HepG2 (cell line): ENCODE data around the gene ECEL1. TPM values are rescaled to one million over a fixed set of nuclear protein-coding genes. Genes with fewer than 3 reads are reported as not detected.
"Not testable (repeated sequence)": the region's sequence is repeated elsewhere in the genome, so short reads cannot be mapped to it uniquely, and the experiment has no call there.

Experiments
- ATAC-seq: fragments of 200-7000 bp; cut with Tn5 transposase; 3 replicates; pipeline ENCODE4 v1.9.1; 2020; ENCODE audit warnings: mild to moderate bottlenecking, moderate library complexity
- BruUV-seq: library from RNA; stranded (reverse); fragments of 400-500 nt; replicated peaks from 2 replicates; lab custom pipeline; 2021; lab: Mats Ljungman, UMichigan
- CTCF ChIA-PET: fragments of 300-600 bp; formaldehyde crosslinking; extraction: SDS; loops from one replicate; lab custom pipeline; 2021; ENCODE audit warnings: low total read pairs, inconsistent platforms, low intra/inter-chr PET ratio; lab: Yijun Ruan, JAX
- POLR2A ChIA-PET: fragments of 350-600 bp; sonication (Branson Sonifier 250); formaldehyde crosslinking; loops from one replicate; lab custom pipeline; 2020; ENCODE audit warnings: antibody characterized with exemption, inconsistent platforms; lab: Yijun Ruan, JAX
- DNase-seq: peaks from one replicate; pipeline ENCODE4 v3.0.0-alpha.2; 2015; ENCODE audit warnings: low spot score
- FAIRE-seq: peaks from 3 replicates; lab custom pipeline; 2011; peaks lifted over from hg19 to GRCh38; lab: Jason Lieb, UNC
- H2AFZ ChIP-seq: one replicate; pipeline ENCODE4 v1.6.1; 2011; ENCODE audit warnings: low read length, inconsistent platforms
- H3K27ac ChIP-seq: fragments of 300-600 bp; 3 replicates; pipeline ENCODE4 v1.8.0; 2011; ENCODE audit warnings: mixed run types, mild to moderate bottlenecking, mixed read lengths, low read length, inconsistent platforms; ENCODE audit not compliant: insufficient read depth; ENCODE audit errors: extremely low read length
- H3K27me3 ChIP-seq, 2 experiments: fragments of 200-600 bp in 1 of 2; 2 replicates in 1 of 2; 3 replicates in 1 of 2; pipeline versions ENCODE4 v1.6.0 to v1.8.0; 2011; ENCODE audit warnings: low read length in 2 of 2, mild to moderate bottlenecking in 2 of 2, moderate library complexity in 2 of 2, inconsistent platforms in 1 of 2; ENCODE audit not compliant: insufficient read depth in 2 of 2, control insufficient read depth in 1 of 2
- H3K36me3 ChIP-seq, 2 experiments: fragments of 200-600 bp in 1 of 2; replicated peaks in 1 of 2; 2 replicates in 1 of 2; 3 replicates in 1 of 2; pipeline versions ENCODE4 v1.5.1 to v1.8.0; 2011; ENCODE audit warnings: low read length in 2 of 2, inconsistent platforms in 1 of 2; ENCODE audit not compliant: insufficient read depth in 2 of 2, control insufficient read depth in 1 of 2
- H3K4me1 ChIP-seq: 2 replicates; pipeline ENCODE4 v1.5.1; 2012; ENCODE audit warnings: low read length, inconsistent platforms; ENCODE audit not compliant: insufficient read depth
- H3K4me2 ChIP-seq: 2 replicates; pipeline ENCODE4 v1.6.0; 2011; ENCODE audit warnings: low read depth, low read length, inconsistent platforms
- H3K4me3 ChIP-seq, 3 experiments: fragments of 200-600 bp in 1 of 3; sonication (generic), shearing (Covaris generic) in 1 of 3; replicated peaks in 1 of 3; 2 replicates each; pipeline ENCODE4 v1.5.1; 2011 to 2016; ENCODE audit warnings: low read length in 3 of 3, inconsistent platforms in 2 of 3, low read depth in 2 of 3, mild to moderate bottlenecking in 2 of 3, control low read depth in 1 of 3, mixed read lengths in 1 of 3; ENCODE audit not compliant: insufficient read depth in 1 of 3
- H3K79me2 ChIP-seq: one replicate; pipeline ENCODE4 v1.6.1; 2011; ENCODE audit warnings: low read length, inconsistent platforms; ENCODE audit not compliant: insufficient read depth
- H3K9ac ChIP-seq: 2 replicates; pipeline ENCODE4 v1.6.0; 2011; ENCODE audit warnings: mild to moderate bottlenecking, low read depth, low read length, inconsistent platforms; ENCODE audit not compliant: insufficient read depth
- H3K9me3 ChIP-seq: 2 replicates; pipeline ENCODE4 v1.5.1; 2012; ENCODE audit warnings: mild to moderate bottlenecking, low read length
- H4K20me1 ChIP-seq: 2 replicates; pipeline ENCODE4 v1.6.0; 2011; ENCODE audit warnings: inconsistent platforms, mild to moderate bottlenecking, low read length, moderate library complexity; ENCODE audit not compliant: insufficient read depth
- MED13 ChIP-seq: sonication (generic); formaldehyde crosslinking; IDR thresholded peaks from 2 replicates; pipeline ENCODE4 v1.5.0; 2020; ENCODE audit warnings: missing genetic modification reagents
- WGBS: methylation state at CpG from one replicate; pipeline ENCODE4 v1.1.6; 2017; ENCODE audit warnings: low lambda C conversion rate; 5-methylcytosine and 5-hydroxymethylcytosine counted together
- in situ Hi-C: cut with HindIII; loops from 2 replicates; pipeline ENCODE4 v1.10.0; 2017; ENCODE audit warnings: low pct_unique_long_range_greater_than_20kb; ENCODE audit not compliant: extremely low pct_ligation_motif_present
- intact Hi-C: fragments of 100-400 bp; cut with micrococcal nuclease; formaldehyde crosslinking; loops from one replicate; pipeline ENCODE4 v1.10.0; 2022; ENCODE audit not compliant: unreplicated experiment
- polyA plus RNA-seq, 8 experiments: library from polyadenylated mRNA; depleted of rRNA in 3 of 8; stranded (reverse) in 7 of 8; unstranded in 1 of 8; fragments of >200 nt; fragmentation: Illumina TruSeq in 4 of 8; extraction: Trizol in 4 of 8; gene quantifications; 2 replicates each; pipeline versions ENCODE4 v1.2.1 to v1.2.3, GENCODE V29; 2011 to 2016; ENCODE audit warnings: low read depth in 4 of 8, missing spikeins in 1 of 8, mixed read lengths in 1 of 8; ENCODE audit not compliant: insufficient read depth in 1 of 8
- total RNA-seq, 5 experiments: library from RNA; depleted of rRNA; stranded (reverse); fragments of >200 nt; fragmentation: Illumina TruSeq; extraction: Trizol; gene quantifications; 2 replicates each; pipeline ENCODE4 v1.2.3, GENCODE V29; 2016; ENCODE audit warnings: low read depth in 1 of 5
- TF ChIP-seq, protein P1 (sequence below): IDR thresholded peaks from 2 replicates; pipeline ENCODE4 v1.6.1; 2016; ENCODE audit warnings: mild to moderate bottlenecking, missing biosample characterization, missing genetic modification reagents
- TF ChIP-seq, protein P2 (sequence below): sonication (generic); formaldehyde crosslinking; IDR thresholded peaks from 2 replicates; pipeline ENCODE4 v1.4.0; 2020; ENCODE audit warnings: missing genetic modification reagents
- TF ChIP-seq, protein P3 (sequence below): sonication (generic); formaldehyde crosslinking; IDR thresholded peaks from 2 replicates; pipeline ENCODE4 v1.4.0; 2020; ENCODE audit warnings: missing genetic modification reagents, mild to moderate bottlenecking, borderline replicate concordance
- TF ChIP-seq, protein P4 (sequence below): sonication (generic); formaldehyde crosslinking; IDR thresholded peaks from 2 replicates; pipeline ENCODE4 v1.4.0; 2020; ENCODE audit warnings: missing genetic modification reagents

Gene ECEL1
- total and polyA plus RNA-seq, 2 of the 13 experiments (the other 11 are each of a cell fraction or from before 2014, with no cell fraction given): not detected

GRCh38 chr2:232441922-232442321 is 45.7 kb downstream of the ECEL1 start:
- H3K4me3 ChIP-seq, H3K9me3 ChIP-seq, H3K27ac ChIP-seq, ATAC-seq, DNase-seq, H3K4me2 ChIP-seq, H2AFZ ChIP-seq, H3K36me3 ChIP-seq, H3K9ac ChIP-seq, H4K20me1 ChIP-seq, CTCF ChIA-PET, BruUV-seq, POLR2A ChIA-PET, FAIRE-seq, H3K79me2 ChIP-seq: not testable (repeated sequence)
- Histone ChIP-seq H3K4me1 (peaks cover 15% of the 10 kb centered on the region), H3K27me3 (peaks cover 12 to 27% of the 10 kb centered on the region in 2 experiments; a peak in 4 of 5 replicates)
- intact Hi-C loops (loop anchor here (2.0 kb wide), 1 partner anchor 589 kb away; no protein-coding TSS in a partner anchor), in situ Hi-C loops (loop anchor here (5.0 kb wide), 1 partner anchor 535 kb away; no protein-coding TSS in a partner anchor)
- WGBS: 20% methylated on average over 3 of the region's 10 CpGs

DNA sequence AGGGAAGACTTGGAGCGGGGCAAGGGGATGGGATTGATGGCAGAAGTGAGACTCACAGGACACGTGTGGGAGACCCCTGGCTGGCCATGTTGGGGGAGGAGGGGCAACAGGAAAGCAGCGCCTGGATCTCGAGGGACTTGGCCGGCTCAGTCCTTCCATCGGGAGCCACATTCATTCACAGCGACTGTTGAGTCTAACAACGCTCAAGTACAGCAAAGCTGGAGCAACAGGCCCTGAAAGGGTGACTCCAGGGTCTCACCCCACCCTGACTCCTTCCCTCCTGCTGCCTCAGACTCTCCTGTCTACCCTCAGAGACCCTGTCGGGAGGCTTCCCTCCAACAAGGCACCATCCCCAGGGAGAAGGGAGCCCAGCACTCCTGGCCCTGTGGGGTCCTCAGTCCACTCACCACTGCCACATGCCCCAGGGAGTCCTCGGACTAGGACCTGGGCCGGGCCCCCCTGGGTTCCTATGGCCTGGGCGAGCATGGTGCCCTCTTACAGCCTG is 46.4 kb downstream of the ECEL1 start:
- intact Hi-C loops: loop anchor here (2.0 kb wide), 1 partner anchor 588 kb away; no protein-coding TSS in a partner anchor
- WGBS: 36% methylated on average over 9 of the region's 12 CpGs
- ChIA-PET CTCF (interaction anchor here (0.5 to 2.4 kb wide), 6 partner anchors 22 to 589 kb away, joined by 3 to 11 read pairs (median 4); no protein-coding TSS in a partner anchor), POLR2A (no interaction called here)
- no peak overlapping the region for H3K4me2 ChIP-seq
- no peaks in the 10 kb centered on the region for H3K79me2 ChIP-seq
- H3K27me3 ChIP-seq: peaks cover 13 to 25% of the 10 kb centered on the region in 2 experiments; a peak in 3 of 5 replicates
- H3K36me3 ChIP-seq: no peaks in the 10 kb centered on the region
- no peak overlapping the region for H3K9ac ChIP-seq
- FAIRE-seq (no peak), ATAC-seq (no peak), DNase-seq (no peak)
- H2AFZ ChIP-seq: no peak overlapping the region
- H3K27ac ChIP-seq: no peak overlapping the region
- peaks cover 15% of the 10 kb centered on the region for H3K4me1 ChIP-seq
- in situ Hi-C loops: loop anchor here (5.0 kb wide), 1 partner anchor 534 kb away; no protein-coding TSS in a partner anchor
- H3K4me3 ChIP-seq: no peak overlapping the region
- H3K9me3 ChIP-seq: no peaks in the 10 kb centered on the region
- BruUV-seq: no TSS peak
- no peaks in the 10 kb centered on the region for H4K20me1 ChIP-seq
- TF ChIP-seq MED13 (CRISPR knock-in tag): no peak
- TF ChIP-seq, protein P1, sequence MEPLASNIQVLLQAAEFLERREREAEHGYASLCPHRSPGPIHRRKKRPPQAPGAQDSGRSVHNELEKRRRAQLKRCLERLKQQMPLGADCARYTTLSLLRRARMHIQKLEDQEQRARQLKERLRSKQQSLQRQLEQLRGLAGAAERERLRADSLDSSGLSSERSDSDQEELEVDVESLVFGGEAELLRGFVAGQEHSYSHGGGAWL: no peak
- TF ChIP-seq, protein P2, sequence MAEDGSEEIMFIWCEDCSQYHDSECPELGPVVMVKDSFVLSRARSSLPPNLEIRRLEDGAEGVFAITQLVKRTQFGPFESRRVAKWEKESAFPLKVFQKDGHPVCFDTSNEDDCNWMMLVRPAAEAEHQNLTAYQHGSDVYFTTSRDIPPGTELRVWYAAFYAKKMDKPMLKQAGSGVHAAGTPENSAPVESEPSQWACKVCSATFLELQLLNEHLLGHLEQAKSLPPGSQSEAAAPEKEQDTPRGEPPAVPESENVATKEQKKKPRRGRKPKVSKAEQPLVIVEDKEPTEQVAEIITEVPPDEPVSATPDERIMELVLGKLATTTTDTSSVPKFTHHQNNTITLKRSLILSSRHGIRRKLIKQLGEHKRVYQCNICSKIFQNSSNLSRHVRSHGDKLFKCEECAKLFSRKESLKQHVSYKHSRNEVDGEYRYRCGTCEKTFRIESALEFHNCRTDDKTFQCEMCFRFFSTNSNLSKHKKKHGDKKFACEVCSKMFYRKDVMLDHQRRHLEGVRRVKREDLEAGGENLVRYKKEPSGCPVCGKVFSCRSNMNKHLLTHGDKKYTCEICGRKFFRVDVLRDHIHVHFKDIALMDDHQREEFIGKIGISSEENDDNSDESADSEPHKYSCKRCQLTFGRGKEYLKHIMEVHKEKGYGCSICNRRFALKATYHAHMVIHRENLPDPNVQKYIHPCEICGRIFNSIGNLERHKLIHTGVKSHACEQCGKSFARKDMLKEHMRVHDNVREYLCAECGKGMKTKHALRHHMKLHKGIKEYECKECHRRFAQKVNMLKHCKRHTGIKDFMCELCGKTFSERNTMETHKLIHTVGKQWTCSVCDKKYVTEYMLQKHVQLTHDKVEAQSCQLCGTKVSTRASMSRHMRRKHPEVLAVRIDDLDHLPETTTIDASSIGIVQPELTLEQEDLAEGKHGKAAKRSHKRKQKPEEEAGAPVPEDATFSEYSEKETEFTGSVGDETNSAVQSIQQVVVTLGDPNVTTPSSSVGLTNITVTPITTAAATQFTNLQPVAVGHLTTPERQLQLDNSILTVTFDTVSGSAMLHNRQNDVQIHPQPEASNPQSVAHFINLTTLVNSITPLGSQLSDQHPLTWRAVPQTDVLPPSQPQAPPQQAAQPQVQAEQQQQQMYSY (CRISPR knock-in tag): no peak
- TF ChIP-seq, protein P3, sequence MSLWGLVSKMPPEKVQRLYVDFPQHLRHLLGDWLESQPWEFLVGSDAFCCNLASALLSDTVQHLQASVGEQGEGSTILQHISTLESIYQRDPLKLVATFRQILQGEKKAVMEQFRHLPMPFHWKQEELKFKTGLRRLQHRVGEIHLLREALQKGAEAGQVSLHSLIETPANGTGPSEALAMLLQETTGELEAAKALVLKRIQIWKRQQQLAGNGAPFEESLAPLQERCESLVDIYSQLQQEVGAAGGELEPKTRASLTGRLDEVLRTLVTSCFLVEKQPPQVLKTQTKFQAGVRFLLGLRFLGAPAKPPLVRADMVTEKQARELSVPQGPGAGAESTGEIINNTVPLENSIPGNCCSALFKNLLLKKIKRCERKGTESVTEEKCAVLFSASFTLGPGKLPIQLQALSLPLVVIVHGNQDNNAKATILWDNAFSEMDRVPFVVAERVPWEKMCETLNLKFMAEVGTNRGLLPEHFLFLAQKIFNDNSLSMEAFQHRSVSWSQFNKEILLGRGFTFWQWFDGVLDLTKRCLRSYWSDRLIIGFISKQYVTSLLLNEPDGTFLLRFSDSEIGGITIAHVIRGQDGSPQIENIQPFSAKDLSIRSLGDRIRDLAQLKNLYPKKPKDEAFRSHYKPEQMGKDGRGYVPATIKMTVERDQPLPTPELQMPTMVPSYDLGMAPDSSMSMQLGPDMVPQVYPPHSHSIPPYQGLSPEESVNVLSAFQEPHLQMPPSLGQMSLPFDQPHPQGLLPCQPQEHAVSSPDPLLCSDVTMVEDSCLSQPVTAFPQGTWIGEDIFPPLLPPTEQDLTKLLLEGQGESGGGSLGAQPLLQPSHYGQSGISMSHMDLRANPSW (CRISPR knock-in tag): no peak
- TF ChIP-seq, protein P4, sequence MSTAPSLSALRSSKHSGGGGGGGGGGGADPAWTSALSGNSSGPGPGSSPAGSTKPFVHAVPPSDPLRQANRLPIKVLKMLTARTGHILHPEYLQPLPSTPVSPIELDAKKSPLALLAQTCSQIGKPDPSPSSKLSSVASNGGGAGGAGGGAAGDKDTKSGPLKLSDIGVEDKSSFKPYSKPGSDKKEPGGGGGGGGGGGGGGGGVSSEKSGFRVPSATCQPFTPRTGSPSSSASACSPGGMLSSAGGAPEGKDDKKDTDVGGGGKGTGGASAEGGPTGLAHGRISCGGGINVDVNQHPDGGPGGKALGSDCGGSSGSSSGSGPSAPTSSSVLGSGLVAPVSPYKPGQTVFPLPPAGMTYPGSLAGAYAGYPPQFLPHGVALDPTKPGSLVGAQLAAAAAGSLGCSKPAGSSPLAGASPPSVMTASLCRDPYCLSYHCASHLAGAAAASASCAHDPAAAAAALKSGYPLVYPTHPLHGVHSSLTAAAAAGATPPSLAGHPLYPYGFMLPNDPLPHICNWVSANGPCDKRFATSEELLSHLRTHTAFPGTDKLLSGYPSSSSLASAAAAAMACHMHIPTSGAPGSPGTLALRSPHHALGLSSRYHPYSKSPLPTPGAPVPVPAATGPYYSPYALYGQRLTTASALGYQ (CRISPR knock-in tag): no peak
